Esophagus squamous epithelium (tissue), 5 donors: ENCODE data around the gene TERT. TPM values are rescaled to one million over a fixed set of nuclear protein-coding genes. Genes with fewer than 3 reads are reported as not detected.
A peak's percentile ranks its signal among the peaks of the same experiment; 100 is the strongest.
"Not testable (repeated sequence)": the region's sequence is repeated elsewhere in the genome, so short reads cannot be mapped to it uniquely, and the experiment has no call there.

Experiments
- DNase-seq: peaks from one replicate; lab custom pipeline; 2025; lab: John Stamatoyannopoulos, UW
- H3K27ac ChIP-seq, 4 donors: fragments of 200-600 bp; sonication (generic); one replicate each; pipeline ENCODE4 v1.5.1; 2016 to 2019; ENCODE audit warnings: mild to moderate bottlenecking in 1 of 4
- H3K27me3 ChIP-seq, 4 donors: fragments of 200-600 bp; sonication (generic); 1 replicate in 3 of 4; 2 replicates in 1 of 4; pipeline versions ENCODE4 v1.5.1 to v1.6.0; 2017 to 2021; ENCODE audit warnings: antibody characterized with exemption in 1 of 4
- H3K36me3 ChIP-seq, 3 donors: fragments of 200-600 bp; sonication (generic); one replicate each; pipeline ENCODE4 v1.5.1; 2016 to 2019
- H3K4me1 ChIP-seq, 3 donors: fragments of 200-600 bp; sonication (generic); one replicate each; pipeline ENCODE4 v1.5.1; 2017 to 2019
- H3K4me3 ChIP-seq, 4 donors: fragments of 200-600 bp; sonication (generic); 1 replicate in 3 of 4; 2 replicates in 1 of 4; pipeline ENCODE4 v1.5.1; 2016 to 2019; ENCODE audit warnings: mild to moderate bottlenecking in 2 of 4, moderate library complexity in 1 of 4
- H3K9me3 ChIP-seq, 3 donors: fragments of 200-600 bp; sonication (generic); one replicate each; pipeline ENCODE4 v1.5.1; 2016 to 2019
- CTCF ChIP-seq, 6 experiments: fragments of 450-650 bp in 4 of 6; fragments of 200-600 bp in 2 of 6; sonication (generic) in 2 of 6; IDR thresholded peaks; one replicate each; pipeline ENCODE4 v1.5.1; 2016 to 2019; ENCODE audit warnings: antibody characterized with exemption in 6 of 6, mild to moderate bottlenecking in 4 of 6, moderate library complexity in 4 of 6
- POLR2A ChIP-seq, 4 donors: fragments of 450-650 bp; IDR thresholded peaks; one replicate each; pipeline ENCODE4 v1.6.1; 2017; ENCODE audit warnings: antibody characterized with exemption in 4 of 4, mild to moderate bottlenecking in 4 of 4, moderate library complexity in 3 of 4
- WGBS, 2 donors: methylation state at CpG; one replicate each; pipeline ENCODE4 v1.1.5; 2018; 5-methylcytosine and 5-hydroxymethylcytosine counted together
- intact Hi-C: fragments of 100-400 bp; cut with DNase I; formaldehyde crosslinking; loops from one replicate; pipeline ENCODE4 v1.15.0; 2022
- total RNA-seq, 4 donors: library from RNA; depleted of rRNA; stranded (reverse); fragments of >200 nt; gene quantifications; one replicate each; pipeline ENCODE4 v1.1.0, GENCODE V29; 2016
- donor health status: DM: yes; HTN: yes; CAD: no.

Gene TERT
- total RNA-seq, 4 donors from 2014 or later, result 0.19 to 9.5 (median 0.31) TPM; not detected in 1

GRCh38 chr5:1333986-1334385 lies 39.1 kb upstream of the TERT start:
- DNase-seq, result no peak
- peaks cover 27 to 99% (median 49%) of the 10 kb centered on the region in 3 donors for H3K36me3 ChIP-seq
- WGBS, 2 donors, result 86 to 90% methylated on average over 5 to 12 of the region's 14 CpGs

GRCh38 chr5:1333286-1333685 lies 38.4 kb upstream of the TERT start:
- H3K9me3 ChIP-seq, H3K27ac ChIP-seq, H3K27me3 ChIP-seq, H3K4me3 ChIP-seq, intact Hi-C loops, DNase-seq: not testable (repeated sequence)
- 86 to 88% methylated on average over 5 of the region's 5 CpGs for WGBS, 2 donors
- H3K36me3 ChIP-seq, result peaks cover 24 to 96% (median 46%) of the 10 kb centered on the region in 3 donors
- H3K4me1 ChIP-seq, result peaks cover 12 to 48% (median 15%) of the 10 kb centered on the region in 3 donors

More at GRCh38 chr5:1333986-1334385, 39.1 kb upstream of the TERT start:
- Histone ChIP-seq H3K27me3 (no peaks in the 10 kb centered on the region), H3K4me3 (no peak overlapping the region), H3K27ac (no peak overlapping the region), H3K4me1 (peaks cover 12 to 41% (median 15%) of the 10 kb centered on the region in 3 donors), H3K9me3 (no peaks in the 10 kb centered on the region)
- TF ChIP-seq POLR2A (IDR thresholded peaks at IDR 0.05), result no peak
- TF ChIP-seq CTCF (IDR thresholded peaks at IDR 0.05), result no peak
- intact Hi-C loops, result no loop called here

- H3K27me3 ChIP-seq, result no peaks in the 10 kb centered on the region
- H3K4me1 ChIP-seq, result peaks cover 12 to 50% (median 15%) of the 10 kb centered on the region in 3 donors
- 64 to 83% methylated on average over 9 to 11 of the region's 11 CpGs for WGBS, 2 donors
- peak overlapping the region in 2 of 4 donors; percentile 32 to 84 for H3K27ac ChIP-seq
- DNase-seq, result no peak
- intact Hi-C loops, result no loop called here
- H3K9me3 ChIP-seq, result no peaks in the 10 kb centered on the region
- TF ChIP-seq POLR2A (IDR thresholded peaks at IDR 0.05) (no peak), CTCF (IDR thresholded peaks at IDR 0.05) (no peak)
- peaks cover 19 to 89% (median 39%) of the 10 kb centered on the region in 3 donors for H3K36me3 ChIP-seq
- no peak overlapping the region for H3K4me3 ChIP-seq
These were observed 37.7 kb upstream of the TERT start for GRCh38 chr5:1332461-1333001.

GRCh38 chr5:1331861-1332405 lies 37.1 kb upstream of the TERT start:
- peak overlapping the region in 3 of 4 donors; percentile 61 to 87 (median 84) for H3K27ac ChIP-seq

More at GRCh38 chr5:1331861-1332405, 37.1 kb upstream of the TERT start:
- Histone ChIP-seq H3K4me1 (peaks cover 12 to 56% (median 18%) of the 10 kb centered on the region in 3 donors), H3K27me3 (no peaks in the 10 kb centered on the region), H3K9me3 (no peaks in the 10 kb centered on the region), H3K4me3 (no peak overlapping the region), H3K36me3 (peaks cover 19 to 88% (median 33%) of the 10 kb centered on the region in 3 donors)
- no peak for DNase-seq
- intact Hi-C loops, result no loop called here
- 73 to 75% methylated on average over 7 of the region's 11 CpGs for WGBS, 2 donors
- TF ChIP-seq CTCF (IDR thresholded peaks at IDR 0.05) (no peak), POLR2A (IDR thresholded peaks at IDR 0.05) (no peak)
